Parathyroid adenoma (tissue), 2 donors: Measurements from ENCODE around the gene DNASE1L1.

Experiments
- H2AFZ ChIP-seq: fragments of 300-600 bp; sonication (generic); one replicate; pipeline ENCODE4 v1.7.0; 2017; ENCODE audit warnings: antibody characterized with exemption, mild to moderate bottlenecking
- H3K27ac ChIP-seq: fragments of 300-600 bp; sonication (generic); one replicate; pipeline ENCODE4 v1.7.0; 2017
- H3K27me3 ChIP-seq: fragments of 300-600 bp; sonication (generic); one replicate; pipeline ENCODE4 v1.7.0; 2017; ENCODE audit warnings: low read length; ENCODE audit not compliant: control insufficient read depth, insufficient read depth
- H3K36me3 ChIP-seq: fragments of 300-600 bp; sonication (generic); one replicate; pipeline ENCODE4 v1.7.0; 2017; ENCODE audit warnings: low read length; ENCODE audit not compliant: control insufficient read depth, insufficient read depth
- H3K4me1 ChIP-seq: fragments of 300-600 bp; sonication (generic); one replicate; pipeline ENCODE4 v1.7.0; 2017; ENCODE audit warnings: control low read depth
- H3K4me2 ChIP-seq: fragments of 300-600 bp; sonication (generic); one replicate; pipeline ENCODE4 v1.7.0; 2017; ENCODE audit warnings: low read length
- H3K4me3 ChIP-seq: fragments of 300-600 bp; sonication (generic); one replicate; pipeline ENCODE4 v1.7.0; 2017; ENCODE audit warnings: low read depth, low read length
- H3K79me2 ChIP-seq: fragments of 300-600 bp; sonication (generic); one replicate; pipeline ENCODE4 v1.7.0; 2017; ENCODE audit warnings: control low read depth
- H3K9ac ChIP-seq: fragments of 300-600 bp; sonication (generic); one replicate; pipeline ENCODE4 v1.7.0; 2017; ENCODE audit warnings: mild to moderate bottlenecking
- H3K9me3 ChIP-seq: fragments of 300-600 bp; sonication (generic); one replicate; pipeline ENCODE4 v1.7.0; 2017; ENCODE audit warnings: low read length; ENCODE audit not compliant: control insufficient read depth
- CTCF ChIP-seq: fragments of 300-600 bp; sonication (generic); IDR thresholded peaks from one replicate; pipeline ENCODE4 v1.7.0; 2017; ENCODE audit warnings: antibody characterized with exemption, mild to moderate bottlenecking
- donor health status: primary hyperparathyroidism.

Gene DNASE1L1

GRCh38 chrX:154355776-154356140, 53.3 kb downstream of the DNASE1L1 start:
- H3K4me3 ChIP-seq: no peak overlapping the region
- H3K79me2 ChIP-seq: no peaks in the 10 kb centered on the region
- no peaks in the 10 kb centered on the region for H3K27me3 ChIP-seq
- H3K36me3 ChIP-seq: no peaks in the 10 kb centered on the region
- H3K4me1 ChIP-seq: no peaks in the 10 kb centered on the region
- no peak for TF ChIP-seq CTCF
- no peak overlapping the region for H3K27ac ChIP-seq
- H3K9ac ChIP-seq: no peak overlapping the region
- no peak overlapping the region for H2AFZ ChIP-seq
- H3K4me2 ChIP-seq: no peak overlapping the region
- H3K9me3 ChIP-seq: no peaks in the 10 kb centered on the region

GRCh38 chrX:154355094-154355775, 53.8 kb downstream of the DNASE1L1 start:
- no peaks in the 10 kb centered on the region for H3K4me1 ChIP-seq
- no peak overlapping the region for H3K4me3 ChIP-seq
- TF ChIP-seq CTCF: no peak
- H2AFZ ChIP-seq: no peak overlapping the region
- no peaks in the 10 kb centered on the region for H3K36me3 ChIP-seq
- H3K79me2 ChIP-seq: no peaks in the 10 kb centered on the region
- H3K4me2 ChIP-seq: no peak overlapping the region
- no peak overlapping the region for H3K9ac ChIP-seq
- H3K9me3 ChIP-seq: no peaks in the 10 kb centered on the region
- no peaks in the 10 kb centered on the region for H3K27me3 ChIP-seq
- no peak overlapping the region for H3K27ac ChIP-seq

GRCh38 chrX:154354516-154354915, 54.5 kb downstream of the DNASE1L1 start:
- H3K27ac ChIP-seq: no peak overlapping the region
- no peaks in the 10 kb centered on the region for H3K36me3 ChIP-seq
- no peak overlapping the region for H3K4me2 ChIP-seq
- no peaks in the 10 kb centered on the region for H3K79me2 ChIP-seq
- H3K4me3 ChIP-seq: no peak overlapping the region
- H2AFZ ChIP-seq: no peak overlapping the region
- no peak overlapping the region for H3K9ac ChIP-seq
- TF ChIP-seq CTCF: no peak
- H3K27me3 ChIP-seq: no peaks in the 10 kb centered on the region
- no peaks in the 10 kb centered on the region for H3K4me1 ChIP-seq
- H3K9me3 ChIP-seq: no peaks in the 10 kb centered on the region

- Histone ChIP-seq H3K9me3 (no peaks in the 10 kb centered on the region), H2AFZ (no peak overlapping the region), H3K79me2 (no peaks in the 10 kb centered on the region), H3K36me3 (no peaks in the 10 kb centered on the region), H3K4me1 (no peaks in the 10 kb centered on the region), H3K4me2 (no peak overlapping the region), H3K4me3 (no peak overlapping the region), H3K27ac (no peak overlapping the region), H3K9ac (no peak overlapping the region), H3K27me3 (no peaks in the 10 kb centered on the region)
- TF ChIP-seq CTCF: no peak
Measured at GRCh38 chrX:154354013-154354412, 55.0 kb downstream of the DNASE1L1 start.

GRCh38 chrX:154353172-154353843, 55.7 kb downstream of the DNASE1L1 start:
- H3K4me3 ChIP-seq: no peak overlapping the region
- no peak overlapping the region for H3K9ac ChIP-seq
- no peak overlapping the region for H2AFZ ChIP-seq
- no peaks in the 10 kb centered on the region for H3K79me2 ChIP-seq
- no peaks in the 10 kb centered on the region for H3K27me3 ChIP-seq
- no peak overlapping the region for H3K27ac ChIP-seq
- H3K4me1 ChIP-seq: no peaks in the 10 kb centered on the region
- no peak overlapping the region for H3K4me2 ChIP-seq
- no peaks in the 10 kb centered on the region for H3K36me3 ChIP-seq
- H3K9me3 ChIP-seq: no peaks in the 10 kb centered on the region
- no peak for TF ChIP-seq CTCF
